Nucleus accumbens (tissue), 56 donors: ENCODE measurements around the gene NAA80.

Source experiments
- DNase-seq, 56 donors: peaks; one replicate each; lab custom pipeline; 2025; lab: John Stamatoyannopoulos, UW

The NAA80 gene

GRCh38 chr3:50298836-50299637 lies at the start of gene NAA80, which contains the start of gene HYAL3:
NAA80 (minus strand) TSS chr3:50299405; CDS start chr3:50297463, 1,942 bp downstream.
HYAL3 (minus strand) TSS chr3:50299405; CDS start chr3:50295602, 3,803 bp downstream.
- DNase-seq = peak; percentile 76 to 100 (median 100)

DNA sequence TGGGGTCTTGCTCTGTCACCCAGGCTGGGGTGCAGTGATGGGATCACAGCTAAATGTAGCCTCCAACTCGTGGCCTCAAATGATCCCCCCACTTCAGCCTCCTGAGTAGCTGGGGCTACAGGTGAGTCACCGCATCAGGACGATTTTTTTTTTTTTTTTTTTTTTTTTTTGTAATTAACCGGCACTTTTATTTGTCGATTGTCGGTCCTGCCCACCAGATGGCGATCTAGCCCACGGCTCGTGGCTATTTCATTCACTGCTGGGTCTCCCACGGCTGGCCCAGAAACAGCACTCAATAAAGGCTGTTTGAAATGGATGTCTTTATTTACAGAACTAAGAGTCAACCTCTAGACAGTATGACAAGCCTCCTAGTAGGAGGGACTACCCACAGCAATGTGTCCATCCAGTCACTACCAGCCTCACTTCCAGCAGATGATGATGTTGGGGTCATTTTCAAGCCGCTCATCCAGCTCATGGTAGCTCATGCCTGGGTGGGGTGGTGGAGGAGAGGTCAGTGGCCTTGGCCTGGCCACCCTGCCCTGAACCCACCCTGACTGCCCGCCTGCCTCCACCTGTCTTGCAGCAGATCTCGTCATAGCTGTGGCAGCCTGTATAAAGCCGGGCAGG lies 48.1 kb upstream of the NAA80 start:
- peak in 38 of 56 donors; percentile 13 to 78 (median 36) for DNase-seq

GRCh38 chr3:50345586-50346234 lies 46.5 kb upstream of the NAA80 start, which contains the start of gene ZMYND10:
ZMYND10 (minus strand) TSS chr3:50345732; CDS start chr3:50345579, 153 bp downstream.
- DNase-seq = peak in 34 of 56 donors; percentile 5 to 74 (median 33)

GRCh38 chr3:50345008-50345407 lies 45.8 kb upstream of the NAA80 start:
- no peak for DNase-seq

DNA sequence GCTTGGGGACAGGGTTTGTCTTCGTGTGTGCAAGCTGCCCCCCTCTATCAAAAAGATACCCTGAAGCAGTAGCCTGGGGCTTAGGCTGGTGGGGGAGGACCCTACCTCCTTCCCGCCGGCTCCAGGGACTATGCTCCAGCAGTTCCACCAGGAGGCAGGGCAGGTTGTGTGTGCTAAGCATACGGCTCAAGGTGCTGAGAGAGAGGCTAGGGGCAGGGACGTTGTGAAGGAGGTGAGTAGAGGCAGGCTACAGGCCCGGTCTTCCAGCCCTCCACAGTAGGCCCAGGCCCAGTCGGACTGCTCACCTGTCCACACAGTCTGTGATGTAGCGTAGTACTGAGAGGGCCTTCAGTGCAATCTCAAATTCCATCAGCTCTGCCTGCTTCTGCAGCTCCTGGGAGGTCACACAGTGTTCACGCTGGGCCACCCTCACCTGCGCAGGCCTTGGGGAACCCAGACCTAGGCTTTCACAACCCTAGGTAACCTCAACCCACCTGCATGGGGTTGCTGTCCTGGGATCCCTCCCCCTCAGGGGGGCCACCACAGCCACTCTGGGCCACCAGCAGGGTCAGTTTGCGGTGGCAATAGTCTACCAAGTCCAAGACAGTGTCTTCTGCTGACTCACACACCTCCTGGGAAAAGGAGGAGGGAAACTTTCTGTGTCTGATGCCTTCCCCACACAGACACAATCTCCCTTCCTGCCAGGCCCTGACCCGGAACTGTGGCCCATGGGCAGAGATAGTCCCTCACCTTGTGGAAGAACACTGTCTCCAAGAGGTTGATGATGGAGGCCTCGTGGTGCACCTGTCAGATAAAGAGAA lies 43.8 kb upstream of the NAA80 start:
- DNase-seq = no peak

DNA sequence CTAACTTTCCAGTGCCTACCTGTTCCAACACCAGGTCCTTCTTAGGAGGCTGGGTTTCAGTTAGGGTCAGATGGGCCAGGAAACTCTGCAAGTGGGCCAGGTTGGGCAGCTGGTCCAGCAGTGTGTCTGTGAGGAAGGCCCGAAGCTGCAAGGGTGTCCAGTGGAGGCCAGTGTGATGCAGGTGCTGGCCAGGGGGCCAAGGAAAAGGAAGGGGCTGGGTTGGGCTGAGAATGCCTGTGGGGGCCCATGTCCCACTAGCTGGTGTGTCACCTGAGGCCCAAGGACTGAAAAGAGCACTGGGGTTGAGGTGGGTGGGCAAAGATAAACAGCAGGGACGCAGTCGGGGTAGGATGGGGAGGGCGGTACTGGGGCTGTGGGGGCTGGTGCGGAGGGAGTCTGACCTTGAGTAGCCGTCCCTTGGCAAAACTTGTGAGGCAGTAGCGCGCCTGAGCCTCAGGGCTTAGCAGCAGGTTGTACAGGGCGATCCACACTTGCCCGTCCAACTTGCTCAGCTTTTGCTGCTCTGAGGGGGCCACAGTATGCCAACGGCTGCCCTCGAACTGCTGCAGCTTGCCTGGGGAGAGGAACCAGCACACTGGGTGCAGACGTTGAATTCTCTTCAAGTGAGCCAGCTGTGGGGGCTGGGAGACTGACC lies 42.9 kb upstream of the NAA80 start:
- no peak for DNase-seq

DNA sequence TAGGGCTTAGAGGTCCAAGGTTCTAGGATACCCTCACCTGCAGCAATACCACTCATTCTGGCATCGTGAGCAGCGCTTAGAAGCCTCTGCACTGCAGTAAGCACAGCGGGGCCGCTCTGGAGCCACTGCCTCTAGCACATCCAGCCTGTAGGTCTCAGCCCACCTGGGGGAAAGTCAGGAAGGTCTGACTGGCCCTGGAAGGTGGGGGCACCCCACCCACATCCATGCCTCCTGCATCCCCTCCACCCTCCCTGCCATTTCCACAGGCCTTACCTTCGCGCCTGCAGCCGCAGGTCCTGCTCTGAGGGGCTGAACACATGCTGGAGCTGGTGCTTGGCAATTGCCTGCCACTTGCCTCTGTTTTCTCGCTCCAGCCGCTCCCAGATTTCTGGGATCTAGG lies 42.3 kb upstream of the NAA80 start:
- DNase-seq = no peak

GRCh38 chr3:50340448-50341329 lies 41.5 kb upstream of the NAA80 start, which contains the start of gene RASSF1:
RASSF1 (minus strand) TSS chr3:50340836; CDS start chr3:50340805, 31 bp downstream.
- DNase-seq = peak in 2 of 56 donors; percentile 17 to 21

- no peak for DNase-seq
Observed at GRCh38 chr3:50340147-50340447, 40.9 kb upstream of the NAA80 start.

- no peak for DNase-seq
Observed at GRCh38 chr3:50339485-50340146, 40.4 kb upstream of the NAA80 start.

GRCh38 chr3:50338965-50339364 lies 39.8 kb upstream of the NAA80 start:
- no peak for DNase-seq

DNA sequence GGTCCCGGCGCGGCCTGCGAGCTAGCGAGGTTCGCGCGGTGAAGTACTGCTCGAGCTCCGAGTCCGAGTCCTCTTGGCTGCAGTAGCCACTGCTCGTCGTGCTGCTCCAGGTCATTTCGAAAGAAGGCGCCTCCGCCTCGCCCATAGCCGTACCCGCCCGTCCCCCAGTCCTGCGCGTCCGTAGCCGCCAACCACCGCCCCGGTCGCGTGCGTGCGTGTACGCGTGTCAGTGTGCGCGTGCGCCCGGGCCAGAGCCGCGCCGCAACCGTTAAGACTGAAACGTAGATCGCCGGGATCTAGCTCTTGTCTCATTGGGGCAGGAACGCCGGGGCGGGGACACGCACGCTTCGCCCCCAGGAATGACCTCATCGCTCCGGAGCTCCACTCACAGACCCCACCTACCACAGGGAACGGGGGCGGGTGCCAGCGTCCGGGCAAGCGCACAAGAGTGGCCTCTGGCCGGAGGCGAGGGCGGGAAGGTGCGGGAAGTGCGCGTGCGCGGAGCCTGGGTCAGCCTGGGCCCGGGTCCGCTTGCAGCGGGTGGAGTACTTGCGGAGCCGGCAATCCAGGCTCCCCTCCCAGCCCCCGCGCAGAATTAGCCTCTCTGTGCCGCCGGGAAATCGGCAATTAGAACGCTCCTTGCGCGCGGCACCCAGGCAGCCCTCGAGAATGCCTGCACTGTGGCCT lies 38.1 kb upstream of the NAA80 start:
- peak; percentile 85 to 99 (median 96) for DNase-seq

DNA sequence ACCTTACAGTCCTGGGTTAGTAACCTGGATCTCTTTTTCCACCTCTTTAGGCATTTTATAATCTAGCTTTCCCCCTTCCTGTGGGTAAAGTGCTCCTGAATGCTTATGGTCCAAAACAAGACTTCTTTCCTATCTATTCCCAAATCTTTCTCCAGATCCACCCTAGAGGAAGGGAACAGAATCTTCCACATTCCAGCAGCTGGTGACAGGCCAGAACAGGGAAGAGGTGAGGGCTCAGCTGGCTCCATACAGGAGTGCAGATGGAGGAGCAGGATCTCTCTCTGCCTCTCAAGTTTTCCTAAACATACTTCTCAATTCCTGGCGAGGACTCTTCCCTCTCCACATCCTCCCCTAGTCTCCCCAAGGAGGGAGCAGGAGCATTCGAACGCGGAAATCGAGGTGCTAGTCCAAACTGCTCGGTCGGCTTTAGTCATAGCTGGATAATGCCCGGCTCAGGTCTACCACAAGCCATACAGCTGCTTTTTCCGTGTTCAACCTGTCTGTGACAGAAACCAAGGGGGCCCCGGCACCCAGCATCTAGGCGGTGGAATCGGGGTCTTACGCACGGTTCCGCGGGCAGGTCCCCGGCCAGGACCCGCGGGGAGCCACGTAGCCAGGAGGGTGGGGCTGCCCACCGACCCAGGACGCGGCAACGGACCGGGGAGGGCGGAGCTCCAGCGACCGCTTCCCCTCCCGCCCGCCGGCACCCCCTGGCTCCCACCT lies 37.4 kb upstream of the NAA80 start:
- peak in 1 of 56 donors; percentile 57 for DNase-seq

DNA sequence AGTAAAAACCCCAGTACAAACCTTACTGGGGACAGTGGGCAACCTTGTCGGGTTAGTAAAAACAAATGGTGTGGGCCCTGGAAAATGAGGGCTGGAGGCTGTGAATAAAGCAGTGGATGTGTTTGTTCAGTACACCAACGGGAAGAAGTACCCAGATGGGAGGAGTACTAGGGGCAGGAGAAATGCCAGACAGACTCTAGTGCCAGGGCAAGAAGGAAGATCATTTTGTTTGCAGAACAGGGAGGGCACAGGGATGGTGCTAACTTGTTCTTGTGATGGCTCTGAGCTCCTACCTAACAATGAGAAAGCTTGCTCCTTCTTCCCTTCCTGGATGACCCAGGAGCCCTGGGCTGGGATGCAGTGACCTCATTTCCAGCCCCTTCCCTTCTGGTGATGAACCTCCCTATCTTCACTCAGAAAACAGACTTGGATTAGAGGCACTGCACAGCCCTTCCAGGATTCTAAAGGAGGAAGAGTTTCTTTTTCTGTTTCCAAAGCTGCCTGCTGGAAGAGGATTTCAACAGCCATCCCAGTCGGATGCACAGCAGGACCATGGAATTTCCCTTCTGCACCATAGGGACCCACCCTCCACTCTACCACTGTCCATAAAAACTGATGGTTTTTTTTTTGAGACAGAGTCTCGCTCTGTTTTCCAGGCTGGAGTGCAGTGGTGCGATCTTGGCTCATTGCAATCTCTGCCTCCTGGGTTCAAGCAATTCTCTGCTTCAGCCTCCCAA lies 35.3 kb upstream of the NAA80 start:
- DNase-seq = no peak

DNA sequence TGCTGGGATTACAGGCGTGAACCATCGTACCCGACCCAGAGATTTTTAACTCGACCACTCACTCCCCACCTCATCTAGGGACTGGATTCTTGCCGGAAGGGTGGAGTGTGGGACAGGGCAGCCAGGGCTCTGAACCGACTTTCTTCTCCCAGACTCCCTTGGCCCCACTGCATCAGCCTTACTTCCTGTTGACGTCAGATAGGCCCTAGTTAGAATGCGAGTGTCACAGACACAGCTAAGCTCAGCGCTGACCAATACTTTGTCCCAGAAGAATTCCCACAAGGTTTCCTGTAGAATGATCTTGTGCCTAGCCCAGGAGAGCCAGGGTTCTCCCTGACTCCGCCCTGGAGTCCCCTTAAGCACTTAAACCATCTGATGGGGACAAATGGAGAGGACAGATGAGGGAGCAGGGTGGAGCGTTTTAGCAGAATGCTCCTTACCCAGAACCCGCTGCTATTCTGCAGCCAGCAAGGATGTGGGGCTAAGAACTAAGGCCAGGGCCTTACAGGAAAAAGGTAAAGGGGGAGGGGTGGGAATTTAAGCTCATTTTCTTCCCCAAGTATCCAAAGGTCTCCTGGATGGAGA lies 34.6 kb upstream of the NAA80 start:
- no peak for DNase-seq

DNA sequence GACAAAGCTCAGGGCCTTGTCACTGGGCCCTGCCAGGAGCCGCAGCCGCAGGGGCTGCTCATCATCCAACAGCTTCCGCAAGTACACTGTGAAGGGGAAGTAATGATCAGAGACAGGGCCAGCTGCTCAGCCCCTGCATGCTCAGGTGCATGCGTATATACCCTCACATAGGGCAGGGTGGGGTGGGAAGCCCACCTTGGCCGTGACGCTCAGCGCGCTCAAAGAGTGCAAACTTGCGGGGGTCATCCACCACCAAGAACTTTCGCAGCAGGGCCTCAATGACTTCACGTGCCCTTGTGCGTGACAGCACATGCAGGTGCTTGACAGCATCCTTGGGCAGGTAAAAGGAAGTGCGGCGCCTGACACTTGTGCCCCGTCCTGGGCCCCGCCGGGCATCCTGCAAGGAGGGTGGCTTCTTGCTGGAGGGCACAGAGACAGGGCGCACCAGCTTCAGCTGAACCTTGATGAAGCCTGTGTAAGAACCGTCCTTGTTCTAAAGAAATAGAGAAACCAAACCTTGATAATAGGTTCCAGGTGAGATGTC lies 32.2 kb upstream of the NAA80 start:
- no peak for DNase-seq
